Measurements from ENCODE around the gene TMEFF1. TPM values are rescaled to one million over a fixed set of nuclear protein-coding genes. Genes with fewer than 3 reads are reported as not detected.

TMEFF1 gene
- total and polyA plus RNA-seq, 2 of the 8 experiments (the other 6 are each of a cell fraction or from before 2014, with no cell fraction given) = 13.5 to 68.2 TPM

GRCh38 chr9:100489836-100490235 lies 16.9 kb downstream of the TMEFF1 start:
- DNase-seq (ENCODE audit: low read depth in 1 of 2, low spot score in 2 of 2) (no peak), FAIRE-seq (no peak)
- TF ChIP-seq TBP (IDR thresholded peaks at IDR 0.05; ENCODE audit: low read depth, low read length) (no peak), CBX8 (IDR thresholded peaks at IDR 0.05; ENCODE audit: borderline replicate concordance, low read depth, low read length) (no peak), BACH1 (IDR thresholded peaks at IDR 0.05; ENCODE audit: low read length) (no peak), POLR2A (IDR thresholded peaks at IDR 0.05; ENCODE audit: control extremely low read depth in 1 of 2, low read depth in 2 of 2, low read length in 2 of 2) (no peak), CHD2 (IDR thresholded peaks at IDR 0.05; ENCODE audit: low read length) (no peak), SP1 (IDR thresholded peaks at IDR 0.05; ENCODE audit: low read depth, low read length) (no peak), TAF7 (optimal IDR thresholded peaks at IDR 0.05; ENCODE audit: borderline replicate concordance, low read depth, low read length) (no peak), RAD21 (IDR thresholded peaks at IDR 0.05 in 1 of 2, conservative IDR thresholded peaks at IDR 0.05 in 1 of 2; ENCODE audit: low read depth in 2 of 2, low read length in 2 of 2) (no peak), RFX5 (IDR thresholded peaks at IDR 0.05; ENCODE audit: borderline replicate concordance, low read depth, low read length) (no peak)
- Histone ChIP-seq H3K27me3 (replicated peaks in 1 of 4; ENCODE audit: control insufficient read depth in 3 of 4, extremely low read depth in 1 of 4, insufficient read depth in 3 of 4, low read length in 3 of 4) (no peaks in the 10 kb centered on the region), H3K4me1 (replicated peaks in 1 of 4; ENCODE audit: control insufficient read depth in 3 of 4, insufficient read depth in 4 of 4, low read length in 3 of 4) (peaks cover 0 to 14% (median 5%) of the 10 kb centered on the region in 4 experiments; a peak in 4 of 7 replicates), H4K91ac (replicated peaks; ENCODE audit: insufficient read length, low read length) (no peak overlapping the region), H4K5ac (ENCODE audit: insufficient read length, low read depth, low read length) (no peak overlapping the region), H3K18ac (ENCODE audit: extremely low read depth, low read length) (no peak overlapping the region), H4K8ac (ENCODE audit: extremely low read depth, insufficient read depth, low read length) (no peak overlapping the region), H3K23ac (ENCODE audit: insufficient read length) (no peak overlapping the region), H4K20me1 (replicated peaks in 1 of 2; ENCODE audit: control insufficient read depth in 1 of 2, insufficient read depth in 2 of 2, low read length in 2 of 2) (peaks cover 23 to 39% of the 10 kb centered on the region in 2 experiments), H3K4ac (replicated peaks; ENCODE audit: insufficient read length, low read depth, low read length) (no peak overlapping the region), H2BK5ac (ENCODE audit: low read depth, low read length) (no peak overlapping the region), H2BK12ac (ENCODE audit: low read depth, low read length) (no peak overlapping the region), H3K56ac (replicated peaks; ENCODE audit: insufficient read length, low read depth, low read length) (no peak overlapping the region), H3K4me3 (ENCODE audit: extremely low read depth in 1 of 4, insufficient read depth in 2 of 4, low read depth in 3 of 4, low read length in 4 of 4) (no peak overlapping the region), H3K23me2 (ENCODE audit: low read depth, low read length) (no peaks in the 10 kb centered on the region), H2BK120ac (replicated peaks; ENCODE audit: low read depth, low read length) (no peak overlapping the region), H3K27ac (ENCODE audit: low read depth, low read length) (no peak overlapping the region), H3K79me2 (ENCODE audit: control insufficient read depth in 1 of 2, insufficient read depth in 2 of 2, low read length in 2 of 2) (peaks cover 39 to 99% of the 10 kb centered on the region in 2 experiments; a peak in 3 of 4 replicates), H2BK20ac (ENCODE audit: low read length) (no peak overlapping the region), H2AK5ac (ENCODE audit: low read depth, low read length) (no peak overlapping the region), H3K36me3 (ENCODE audit: control insufficient read depth in 2 of 4, insufficient read depth in 4 of 4, low read length in 3 of 4) (no peaks in the 10 kb centered on the region), H3K9me3 (ENCODE audit: insufficient read depth in 2 of 2, low read depth in 1 of 2, low read length in 1 of 2) (no peaks in the 10 kb centered on the region), H3K9ac (replicated peaks in 1 of 4; ENCODE audit: extremely low read depth in 1 of 4, low read depth in 3 of 4, low read length in 3 of 4) (no peak overlapping the region), H2AFZ (ENCODE audit: low read length) (no peak overlapping the region), H3K79me1 (ENCODE audit: low read depth, low read length) (no peaks in the 10 kb centered on the region), H2BK15ac (ENCODE audit: low read length) (no peak overlapping the region), H3K14ac (ENCODE audit: insufficient read length) (no peak overlapping the region), H3K4me2 (ENCODE audit: insufficient read depth in 1 of 2, low read depth in 2 of 2, low read length in 2 of 2) (no peak overlapping the region)
- ChIA-PET CTCF (ENCODE audit: partially characterized antibody) (no interaction called here), POLR2A (ENCODE audit: partially characterized antibody) (interaction anchor here (1.0 to 1.6 kb wide), 3 partner anchors 15 to 138 kb away, joined by 3 to 5 read pairs (median 3); partner anchors contain the start of gene TMEFF1)
- WGBS, 2 experiments (ENCODE audit: extremely low coverage in 1 of 2, insufficient coverage in 1 of 2, insufficient read length in 1 of 2, insufficient replicate concordance in 2 of 2, low coverage in 1 of 2, low lambda C conversion rate in 2 of 2, missing lambda C conversion rate in 1 of 2) = 81% methylated on average over 4 of the region's 4 CpGs; no CpG with 5 or more reads in 1 of the 2 experiments
